ENCODE data around the gene INPP5D. TPM values are rescaled to one million over a fixed set of nuclear protein-coding genes. Genes with fewer than 3 reads are reported as not detected.

The INPP5D gene
- total RNA-seq, 1 donor from 2014 or later, result 33.3 TPM

GRCh38 chr2:233168919-233169318, 108.8 kb downstream of the INPP5D start:
- TF ChIP-seq, protein P1, sequence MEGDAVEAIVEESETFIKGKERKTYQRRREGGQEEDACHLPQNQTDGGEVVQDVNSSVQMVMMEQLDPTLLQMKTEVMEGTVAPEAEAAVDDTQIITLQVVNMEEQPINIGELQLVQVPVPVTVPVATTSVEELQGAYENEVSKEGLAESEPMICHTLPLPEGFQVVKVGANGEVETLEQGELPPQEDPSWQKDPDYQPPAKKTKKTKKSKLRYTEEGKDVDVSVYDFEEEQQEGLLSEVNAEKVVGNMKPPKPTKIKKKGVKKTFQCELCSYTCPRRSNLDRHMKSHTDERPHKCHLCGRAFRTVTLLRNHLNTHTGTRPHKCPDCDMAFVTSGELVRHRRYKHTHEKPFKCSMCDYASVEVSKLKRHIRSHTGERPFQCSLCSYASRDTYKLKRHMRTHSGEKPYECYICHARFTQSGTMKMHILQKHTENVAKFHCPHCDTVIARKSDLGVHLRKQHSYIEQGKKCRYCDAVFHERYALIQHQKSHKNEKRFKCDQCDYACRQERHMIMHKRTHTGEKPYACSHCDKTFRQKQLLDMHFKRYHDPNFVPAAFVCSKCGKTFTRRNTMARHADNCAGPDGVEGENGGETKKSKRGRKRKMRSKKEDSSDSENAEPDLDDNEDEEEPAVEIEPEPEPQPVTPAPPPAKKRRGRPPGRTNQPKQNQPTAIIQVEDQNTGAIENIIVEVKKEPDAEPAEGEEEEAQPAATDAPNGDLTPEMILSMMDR (IDR thresholded peaks at IDR 0.05), result no peak
- no peak for DNase-seq

DNA sequence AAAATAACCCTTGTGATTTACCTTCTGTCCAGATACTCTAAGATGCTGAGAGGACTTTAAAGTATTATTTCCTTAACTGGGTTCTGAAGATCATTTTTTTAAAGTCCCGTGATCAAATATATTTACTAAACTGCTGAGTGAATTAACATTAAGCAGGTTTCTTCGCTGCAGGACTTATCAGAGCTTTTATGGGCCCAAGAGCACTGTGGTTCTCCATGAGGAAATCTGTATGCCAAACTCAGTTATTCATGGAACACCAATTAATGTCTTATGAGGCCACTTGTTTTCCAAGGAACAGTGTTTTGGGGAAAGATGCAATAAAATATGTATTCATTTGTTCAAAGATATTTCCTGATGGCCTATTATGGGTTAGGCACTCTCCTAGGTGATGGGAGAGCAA, 111.2 kb downstream of the INPP5D start:
- intact Hi-C loops (cut with DNase I), result no loop called here
- no peak overlapping the region for H3K27ac ChIP-seq
- peaks cover 1% of the 10 kb centered on the region for H3K4me1 ChIP-seq
- H3K27me3 ChIP-seq, result no peaks in the 10 kb centered on the region
- no peak for ATAC-seq
- H3K4me3 ChIP-seq, result no peak overlapping the region
- DNase-seq, result no peak
- H3K36me3 ChIP-seq, result peaks cover 35% of the 10 kb centered on the region
- TF ChIP-seq, protein P1 (IDR thresholded peaks at IDR 0.05), result no peak
- no peaks in the 10 kb centered on the region for H3K9me3 ChIP-seq

More at GRCh38 chr2:233168919-233169318, 108.8 kb downstream of the INPP5D start:
- H3K4me1 ChIP-seq, result peaks cover 13% of the 10 kb centered on the region
- H3K27me3 ChIP-seq, result no peaks in the 10 kb centered on the region
- H3K4me3 ChIP-seq, result no peak overlapping the region
- no peak for ATAC-seq
- H3K9me3 ChIP-seq, result no peaks in the 10 kb centered on the region
- peaks cover 30% of the 10 kb centered on the region for H3K36me3 ChIP-seq
- H3K27ac ChIP-seq, result no peak overlapping the region
- intact Hi-C loops (cut with DNase I), result no loop called here

DNA sequence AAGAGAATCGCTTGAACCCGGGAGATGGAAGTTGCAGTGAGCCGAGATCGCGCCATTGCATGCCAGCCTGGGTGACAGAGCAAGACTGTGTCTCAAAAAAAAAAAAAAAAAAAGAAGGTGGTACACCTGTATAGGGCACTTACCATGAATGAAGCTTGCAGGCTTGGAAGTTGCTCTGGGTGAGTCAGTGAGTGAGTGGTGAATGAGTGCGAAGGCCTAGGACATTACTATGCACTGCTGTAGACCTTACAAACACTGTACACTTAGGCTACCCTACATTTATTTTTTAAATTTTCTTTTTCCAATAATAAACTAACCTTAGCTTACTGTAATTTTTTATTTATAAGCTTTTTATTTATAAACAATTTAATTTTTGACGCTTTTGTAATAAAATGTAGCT, 113.0 kb downstream of the INPP5D start:
- Histone ChIP-seq H3K4me3 (no peak overlapping the region), H3K27ac (no peak overlapping the region), H3K27me3 (no peaks in the 10 kb centered on the region), H3K9me3 (no peaks in the 10 kb centered on the region), H3K36me3 (peaks cover 43% of the 10 kb centered on the region), H3K4me1 (no peaks in the 10 kb centered on the region)
- no peak for ATAC-seq
- TF ChIP-seq, protein P1 (IDR thresholded peaks at IDR 0.05), result no peak
- intact Hi-C loops (cut with DNase I), result no loop called here
- no peak for DNase-seq

DNA sequence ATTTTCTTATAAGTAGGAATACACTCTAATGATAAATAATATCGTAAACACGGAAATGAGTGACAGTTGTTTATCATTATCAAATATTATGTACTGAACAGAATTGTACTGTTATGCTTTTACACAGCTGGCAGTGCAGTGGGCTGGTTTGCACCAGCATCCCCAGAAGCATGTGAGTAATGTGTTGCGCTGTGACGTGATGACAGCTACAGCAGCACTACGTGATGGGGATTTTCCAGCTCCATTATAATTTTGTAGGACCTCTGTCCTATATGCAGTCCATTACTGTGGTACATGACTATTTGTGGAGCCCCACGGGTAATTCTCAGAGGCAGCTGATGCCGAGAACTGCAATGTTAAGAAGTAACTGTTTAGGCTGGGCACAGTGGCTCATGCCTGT, 114.0 kb downstream of the INPP5D start:
- no peak for ATAC-seq
- Histone ChIP-seq H3K27me3 (no peaks in the 10 kb centered on the region), H3K9me3 (no peaks in the 10 kb centered on the region), H3K4me1 (no peaks in the 10 kb centered on the region), H3K36me3 (peaks cover 49% of the 10 kb centered on the region), H3K27ac (no peak overlapping the region), H3K4me3 (no peak overlapping the region)
- DNase-seq, result no peak
- intact Hi-C loops (cut with DNase I), result no loop called here
- TF ChIP-seq, protein P1 (IDR thresholded peaks at IDR 0.05), result no peak

DNA sequence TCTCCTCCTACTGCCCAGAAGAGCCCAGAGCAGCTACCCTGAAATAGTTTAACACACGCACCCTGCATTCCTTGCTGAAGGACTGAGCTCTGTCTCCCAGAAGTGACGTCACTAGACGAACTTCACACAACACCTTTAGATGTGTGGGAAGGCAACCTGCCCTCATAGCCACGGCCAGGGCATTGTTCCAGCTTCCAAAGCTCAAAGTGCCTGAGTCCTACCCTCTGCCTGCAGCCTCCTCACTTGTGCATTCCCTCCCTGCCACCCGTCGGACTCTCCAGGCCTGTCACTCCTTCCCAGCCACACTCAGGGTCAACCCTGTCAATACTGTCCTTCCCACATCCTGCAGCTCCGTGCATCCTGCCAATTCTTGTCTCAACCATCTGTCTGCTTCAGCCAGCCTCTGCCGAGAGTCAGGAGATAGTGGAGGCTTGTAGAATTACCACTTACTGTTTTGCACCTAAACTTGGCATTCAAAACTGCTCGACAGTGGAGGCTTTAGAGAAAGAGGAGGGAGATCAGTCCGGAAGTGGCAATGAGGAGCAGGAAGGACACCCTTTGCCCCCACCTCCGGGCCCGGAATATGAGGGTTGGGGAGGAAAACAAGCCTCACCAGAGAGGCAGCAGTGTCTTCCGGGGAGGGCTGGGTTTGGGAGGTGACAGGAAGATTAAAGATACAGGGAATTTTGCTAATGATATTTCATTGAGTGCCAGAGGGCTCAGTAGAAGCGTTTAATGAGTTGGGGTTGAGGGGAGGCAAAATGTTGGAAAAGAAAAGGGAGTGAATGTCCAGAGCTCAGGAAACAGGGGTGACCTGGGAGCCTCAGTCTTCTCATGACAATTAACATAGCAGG, 119.1 kb downstream of the INPP5D start:
- peak; percentile 81 for ATAC-seq
- no peak for DNase-seq
- Histone ChIP-seq H3K36me3 (peaks cover 38% of the 10 kb centered on the region), H3K4me1 (no peaks in the 10 kb centered on the region), H3K9me3 (no peaks in the 10 kb centered on the region), H3K27me3 (no peaks in the 10 kb centered on the region), H3K4me3 (no peak overlapping the region), H3K27ac (no peak overlapping the region)
- TF ChIP-seq, protein P1 (IDR thresholded peaks at IDR 0.05), result no peak
- intact Hi-C loops (cut with DNase I), result no loop called here
